Upper lobe of right lung (tissue), 1 donor: ENCODE measurements around the gene LRP8. TPM values are rescaled to one million over a fixed set of nuclear protein-coding genes. Genes with fewer than 3 reads are reported as not detected.

Experiments used
- ATAC-seq: fragments of 200-7000 bp; cut with Tn5 transposase; one replicate; pipeline ENCODE4 v1.9.1; 2020; ENCODE audit warnings: mild to moderate bottlenecking, moderate library complexity
- DNase-seq: peaks from one replicate; pipeline ENCODE4 v3.0.0-alpha.2; 2020
- H3K27ac ChIP-seq: fragments of 200-600 bp; one replicate; pipeline ENCODE4 v1.8.0; 2022
- H3K27me3 ChIP-seq: fragments of 200-600 bp; one replicate; pipeline ENCODE4 v1.8.0; 2022; ENCODE audit warnings: mild to moderate bottlenecking
- H3K36me3 ChIP-seq: fragments of 200-600 bp; one replicate; pipeline ENCODE4 v1.8.0; 2022
- H3K4me1 ChIP-seq: fragments of 200-600 bp; one replicate; pipeline ENCODE4 v1.8.0; 2022
- H3K4me3 ChIP-seq: fragments of 200-600 bp; one replicate; pipeline ENCODE4 v1.8.0; 2022; ENCODE audit warnings: mild to moderate bottlenecking
- H3K9me3 ChIP-seq: fragments of 200-600 bp; one replicate; pipeline ENCODE4 v1.8.0; 2022
- CTCF ChIP-seq: fragments of 200-600 bp; IDR thresholded peaks from one replicate; pipeline ENCODE4 v1.8.0; 2022; ENCODE audit warnings: antibody characterized with exemption
- intact Hi-C: fragments of 100-400 bp; cut with DNase I; formaldehyde crosslinking; loops from one replicate; pipeline ENCODE4 v1.11.0; 2022
- total RNA-seq: library from RNA; stranded (reverse); fragmentation: NEBNext Ultra II Directional; extraction: Animal tissue kit (Norgen Biotek cat#: 25700); gene quantifications from one replicate; pipeline ENCODE4 v1.2.1, GENCODE V29; 2021
- donor health status: DM: no; HTN: yes; CAD: no; lungs with severe emphysema.

Gene LRP8
- total RNA-seq, 1 donor from 2014 or later: 11.6 TPM

GRCh38 chr1:53340660-53341520 lies 13.0 kb upstream of the LRP8 start:
- Histone ChIP-seq H3K27ac (no peak overlapping the region), H3K4me1 (no peaks in the 10 kb centered on the region), H3K36me3 (no peaks in the 10 kb centered on the region), H3K27me3 (no peaks in the 10 kb centered on the region), H3K9me3 (no peaks in the 10 kb centered on the region), H3K4me3 (no peak overlapping the region)
- no peak for TF ChIP-seq CTCF
- intact Hi-C loops: no loop called here
- ATAC-seq (no peak), DNase-seq (peak; percentile 41)

- intact Hi-C loops: no loop called here
- Histone ChIP-seq H3K4me3 (no peak overlapping the region), H3K36me3 (no peaks in the 10 kb centered on the region), H3K27me3 (no peaks in the 10 kb centered on the region), H3K4me1 (no peaks in the 10 kb centered on the region), H3K9me3 (no peaks in the 10 kb centered on the region), H3K27ac (no peak overlapping the region)
- DNase-seq: peak; percentile 40
- TF ChIP-seq CTCF: no peak
- ATAC-seq: peak; percentile 26
Measured at GRCh38 chr1:53339736-53340635, 12.1 kb upstream of the LRP8 start.

- no peaks in the 10 kb centered on the region for H3K4me1 ChIP-seq
- TF ChIP-seq CTCF: no peak
- no peak overlapping the region for H3K4me3 ChIP-seq
- ATAC-seq: no peak
- no peak overlapping the region for H3K27ac ChIP-seq
- no peaks in the 10 kb centered on the region for H3K27me3 ChIP-seq
- intact Hi-C loops: no loop called here
- no peaks in the 10 kb centered on the region for H3K36me3 ChIP-seq
- DNase-seq: no peak
- H3K9me3 ChIP-seq: no peaks in the 10 kb centered on the region
Measured at GRCh38 chr1:53338423-53338822, 10.6 kb upstream of the LRP8 start.

DNA sequence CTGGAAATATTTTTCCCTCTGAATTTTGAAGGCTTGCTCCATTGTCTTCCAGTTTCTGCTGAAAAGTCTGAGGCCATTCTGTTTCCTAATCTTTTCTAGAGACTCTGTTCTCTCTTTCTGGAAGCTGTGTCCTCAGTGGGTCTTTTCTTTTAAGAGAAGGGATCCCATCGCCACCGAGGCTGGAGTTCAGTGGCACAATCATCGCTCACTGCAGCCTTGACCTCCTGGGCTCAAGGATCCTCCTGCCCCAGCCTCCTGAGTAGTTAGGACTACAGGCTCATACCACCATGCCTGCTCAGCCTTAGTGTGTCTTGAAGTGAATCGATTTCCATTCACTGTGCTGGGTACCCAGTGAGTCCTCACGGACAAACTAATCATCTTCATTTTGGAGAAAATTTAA lies 9.6 kb upstream of the LRP8 start:
- TF ChIP-seq CTCF: no peak
- Histone ChIP-seq H3K27ac (no peak overlapping the region), H3K36me3 (no peaks in the 10 kb centered on the region), H3K4me1 (no peaks in the 10 kb centered on the region), H3K9me3 (no peaks in the 10 kb centered on the region), H3K4me3 (no peak overlapping the region), H3K27me3 (no peaks in the 10 kb centered on the region)
- no peak for ATAC-seq
- intact Hi-C loops: no loop called here
- DNase-seq: no peak

DNA sequence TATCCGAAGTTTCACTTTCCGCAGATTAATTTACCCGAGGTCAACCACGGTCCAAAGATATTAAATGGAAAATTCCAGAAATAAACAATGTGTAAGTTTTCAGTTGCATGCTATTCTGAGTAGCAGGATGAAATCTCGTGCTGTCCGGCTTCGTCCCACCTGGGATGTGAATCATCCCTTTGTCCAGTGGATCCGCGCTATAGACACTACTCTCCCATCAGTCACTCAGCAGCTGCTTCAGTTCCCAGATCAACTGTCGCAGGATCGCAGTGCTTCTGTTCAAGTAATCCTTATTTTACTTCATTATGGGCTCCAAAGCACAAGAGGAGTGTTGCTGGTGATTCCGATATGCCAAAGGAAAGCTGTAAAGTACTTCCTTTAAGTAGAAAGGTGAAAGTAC lies 8.3 kb upstream of the LRP8 start:
- Histone ChIP-seq H3K27me3 (no peaks in the 10 kb centered on the region), H3K36me3 (no peaks in the 10 kb centered on the region), H3K4me1 (no peaks in the 10 kb centered on the region), H3K9me3 (no peaks in the 10 kb centered on the region), H3K4me3 (no peak overlapping the region), H3K27ac (no peak overlapping the region)
- no peak for TF ChIP-seq CTCF
- ATAC-seq (no peak), DNase-seq (peak; percentile 23)
- intact Hi-C loops: no loop called here
